Heart left ventricle (tissue), 16 donors: ENCODE data around the gene CYP2F1. TPM values are rescaled to one million over a fixed set of nuclear protein-coding genes. Genes with fewer than 3 reads are reported as not detected.
"Not testable (repeated sequence)": the region's sequence is repeated elsewhere in the genome, so short reads cannot be mapped to it uniquely, and the experiment has no call there.

Source experiments
- ATAC-seq, 4 donors: fragments of 200-7000 bp; cut with Tn5 transposase; one replicate each; pipeline ENCODE4 v1.9.1; 2020 to 2022; ENCODE audit warnings: moderate library complexity in 4 of 4, mild to moderate bottlenecking in 3 of 4, moderate number of reproducible peaks in 1 of 4
- DNase-seq, 5 donors: peaks; one replicate each; pipeline ENCODE4 v3.0.0-alpha.2; 2020
- H3K27ac ChIP-seq, 12 donors: fragments of 200-600 bp; sonication (generic) in 4 of 12; one replicate each; pipeline versions ENCODE4 v1.5.0 to v1.8.0; 2016 to 2022; ENCODE audit warnings: mild to moderate bottlenecking in 2 of 12
- H3K27me3 ChIP-seq, 9 donors: fragments of 200-600 bp; sonication (generic) in 2 of 9; one replicate each; pipeline versions ENCODE4 v1.5.1 to v1.8.0; 2016 to 2022; ENCODE audit warnings: mild to moderate bottlenecking in 3 of 9
- H3K36me3 ChIP-seq, 9 donors: fragments of 200-600 bp; sonication (generic) in 2 of 9; one replicate each; pipeline versions ENCODE4 v1.5.0 to v1.8.0; 2018 to 2022; ENCODE audit warnings: mild to moderate bottlenecking in 2 of 9
- H3K4me1 ChIP-seq, 12 donors: fragments of 200-600 bp; sonication (generic) in 4 of 12; one replicate each; pipeline versions ENCODE4 v1.5.0 to v1.8.0; 2016 to 2022; ENCODE audit warnings: mild to moderate bottlenecking in 3 of 12
- H3K4me3 ChIP-seq, 12 donors: fragments of 200-600 bp; sonication (generic) in 4 of 12; one replicate each; pipeline versions ENCODE4 v1.5.0 to v1.8.0; 2017 to 2022; ENCODE audit warnings: mild to moderate bottlenecking in 9 of 12, moderate library complexity in 4 of 12
- H3K9me3 ChIP-seq, 12 donors: fragments of 200-600 bp; sonication (generic) in 4 of 12; one replicate each; pipeline versions ENCODE4 v1.5.0 to v1.8.0; 2016 to 2022; ENCODE audit warnings: mild to moderate bottlenecking in 1 of 12
- CTCF ChIP-seq, 12 donors: fragments of 200-600 bp; sonication (generic) in 4 of 12; IDR thresholded peaks; one replicate each; pipeline versions ENCODE4 v1.5.0 to v1.8.0; 2018 to 2022; ENCODE audit warnings: antibody characterized with exemption in 12 of 12, mild to moderate bottlenecking in 5 of 12
- POLR2A ChIP-seq, 2 donors: fragments of 450-650 bp; IDR thresholded peaks; one replicate each; pipeline ENCODE4 v1.6.1; 2017; ENCODE audit warnings: antibody characterized with exemption in 2 of 2, mild to moderate bottlenecking in 2 of 2, moderate library complexity in 2 of 2
- WGBS, 4 donors: extraction: QIAGEN DNeasy Blood & Tissue Kit in 2 of 4; methylation state at CpG; one replicate each; pipeline versions ENCODE4 v1.1.5 to v1.1.7; 2013 to 2018; 5-methylcytosine and 5-hydroxymethylcytosine counted together
- intact Hi-C, 10 donors: fragments of 100-400 bp; cut with DNase I; formaldehyde crosslinking; loops; one replicate each; pipeline versions ENCODE4 v1.11.1 to v1.14.2; 2022
- polyA plus RNA-seq, 2 donors: library from polyadenylated mRNA; stranded (reverse); fragments of 200-250 nt; gene quantifications; one replicate each; pipeline ENCODE4 v1.2.3, GENCODE V29; 2013
- total RNA-seq, 9 donors: library from RNA; depleted of rRNA in 2 of 9; stranded (reverse); fragments of >200 nt in 2 of 9; fragmentation: NEBNext Ultra II Directional in 3 of 9; extraction: Animal tissue kit (Norgen Biotek cat#: 25700) in 3 of 9; gene quantifications; one replicate each; pipeline versions ENCODE4 v1.1.0 to v1.2.4, GENCODE V29; 2016 to 2023
- donor health status: ischemic (EF 13 %, LVEDD 7.1; RV severe dilation, severe dysfunction).
- donor health status: healthy with polysubstance abuse.
- donor health status: DM: no; HTN: yes; CAD: no.
- donor health status: DM: no; HTN: no; CAD: no.
- donor health status: ischemic (EF 25% LVEDD 6.9; RV normal size, moderate dysfunction).
- donor health status: ischemic (EF 25% LVEDD 5.7; RV mildly dilated, moderate dysfunction).
- donor health status: healthy.
- donor health status: DM: yes; HTN: yes; CAD: no.
- donor health status: ischemic (EF 35%, LVEDD 5.7; RV mildly dilated, moderate dysfunction).
- donor health status: nonischemic (EF 11% LVEDD 7.7; RV severe dilation, severe dysfunction).
- donor health status: DM: yes; HTN: yes; CAD: no.
- donor health status: PGD.
- donor health status: ischemic (EF 29% LVEDD 5.4; RV normal size, mild dysfunction).
- donor health status: nonischemic (EF 23%, LVEDD 6.1; RV moderate dilation, normal function).

CYP2F1 gene
- total and polyA plus RNA-seq, 11 donors = not detected

DNA sequence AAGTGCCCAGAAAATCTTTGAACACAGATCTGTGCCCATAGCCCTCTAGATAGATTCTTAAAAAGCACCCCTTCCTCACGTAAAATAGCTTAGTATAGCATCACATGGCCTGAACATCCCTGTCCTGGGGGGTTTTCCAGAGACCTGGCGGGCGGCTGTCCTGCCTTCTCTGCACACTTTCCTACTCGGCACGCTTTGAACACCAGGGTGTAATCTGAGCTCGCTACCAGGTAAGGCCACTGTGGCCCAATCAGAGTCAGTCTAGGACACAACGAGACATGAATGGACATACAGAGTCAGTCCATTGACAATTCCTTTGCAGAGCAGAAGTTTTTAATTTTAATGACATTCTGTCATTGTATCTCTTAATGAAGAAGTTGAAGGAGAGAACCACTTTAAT lies 17.9 kb upstream of the CYP2F1 start:
- TF ChIP-seq CTCF (IDR thresholded peaks at IDR 0.05) = no peak
- TF ChIP-seq POLR2A (IDR thresholded peaks at IDR 0.05) = no peak
- no peaks in the 10 kb centered on the region for H3K36me3 ChIP-seq
- no peak overlapping the region for H3K4me3 ChIP-seq
- WGBS, 4 donors = 74 to 79% (median 77%) methylated on average over 7 of the region's 7 CpGs
- DNase-seq (no peak), ATAC-seq (no peak)
- H3K4me1 ChIP-seq = no peaks in the 10 kb centered on the region
- intact Hi-C loops = no loop called here
- no peak overlapping the region for H3K27ac ChIP-seq
- peaks cover 0 to 11% (median 0%) of the 10 kb centered on the region in 12 donors for H3K9me3 ChIP-seq
- peaks cover 0 to 17% (median 6%) of the 10 kb centered on the region in 9 donors for H3K27me3 ChIP-seq

DNA sequence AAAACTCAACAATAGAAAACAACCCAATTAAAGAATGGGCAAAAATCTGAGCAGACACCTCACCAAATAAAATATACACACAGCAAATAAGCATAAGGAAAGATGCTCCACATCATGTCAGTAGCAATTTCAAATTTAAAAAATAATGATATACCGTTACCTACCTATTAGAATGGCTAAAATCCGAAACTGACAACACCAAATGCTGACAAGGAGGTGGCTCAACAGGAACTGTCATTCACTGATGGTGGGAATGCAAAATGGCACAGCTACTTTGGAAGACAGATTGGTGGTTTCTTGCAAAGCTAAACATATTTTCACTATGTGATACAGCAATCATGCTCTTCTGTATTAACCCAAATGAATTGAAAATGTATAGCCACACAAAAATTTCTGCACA lies 16.9 kb upstream of the CYP2F1 start:
- intact Hi-C loops = no loop called here
- 65 to 76% (median 67%) methylated on average over 2 of the region's 2 CpGs for WGBS, 4 donors
- Histone ChIP-seq H3K4me3 (no peak overlapping the region), H3K27me3 (peaks cover 0 to 15% (median 4%) of the 10 kb centered on the region in 9 donors), H3K27ac (no peak overlapping the region), H3K9me3 (peaks cover 0 to 19% (median 3%) of the 10 kb centered on the region in 12 donors), H3K36me3 (no peaks in the 10 kb centered on the region), H3K4me1 (no peaks in the 10 kb centered on the region)
- no peak for DNase-seq
- no peak for ATAC-seq
- TF ChIP-seq CTCF (IDR thresholded peaks at IDR 0.05) (no peak), POLR2A (IDR thresholded peaks at IDR 0.05) (no peak)

- Histone ChIP-seq H3K9me3 (peaks cover 0 to 25% (median 4%) of the 10 kb centered on the region in 12 donors), H3K4me3 (no peak overlapping the region), H3K27me3 (peaks cover 0 to 9% (median under 1%) of the 10 kb centered on the region in 9 donors), H3K4me1 (no peaks in the 10 kb centered on the region), H3K27ac (no peak overlapping the region), H3K36me3 (no peaks in the 10 kb centered on the region)
- 62 to 75% (median 74%) methylated on average over 3 to 5 of the region's 5 CpGs for WGBS, 4 donors
- no peak for DNase-seq
- ATAC-seq = no peak
- intact Hi-C loops = no loop called here
- TF ChIP-seq CTCF (IDR thresholded peaks at IDR 0.05) (no peak), POLR2A (IDR thresholded peaks at IDR 0.05) (no peak)
These were observed 15.5 kb upstream of the CYP2F1 start for GRCh38 chr19:41098762-41099161.

GRCh38 chr19:41102210-41102609 lies 12.0 kb upstream of the CYP2F1 start:
- H3K9me3 ChIP-seq = peaks cover 0 to 32% (median 5%) of the 10 kb centered on the region in 12 donors
- DNase-seq, H3K36me3 ChIP-seq, H3K27me3 ChIP-seq, intact Hi-C loops, H3K4me1 ChIP-seq, H3K27ac ChIP-seq, H3K4me3 ChIP-seq, ATAC-seq: not testable (repeated sequence)
- 78 to 96% (median 92%) methylated on average over 1 of the region's 1 CpG for WGBS, 4 donors

GRCh38 chr19:41106177-41106576 lies 8.1 kb upstream of the CYP2F1 start:
- peaks cover 0 to 23% (median 3%) of the 10 kb centered on the region in 12 donors for H3K9me3 ChIP-seq
- H3K27ac ChIP-seq = no peak overlapping the region
- no peak overlapping the region for H3K4me3 ChIP-seq
- H3K27me3 ChIP-seq = no peaks in the 10 kb centered on the region
- 77 to 84% (median 78%) methylated on average over 3 of the region's 3 CpGs for WGBS, 4 donors
- TF ChIP-seq POLR2A (IDR thresholded peaks at IDR 0.05) (no peak), CTCF (IDR thresholded peaks at IDR 0.05) (no peak)
- intact Hi-C loops = no loop called here
- H3K4me1 ChIP-seq = no peaks in the 10 kb centered on the region
- ATAC-seq = no peak
- DNase-seq = no peak
- H3K36me3 ChIP-seq = no peaks in the 10 kb centered on the region
